Dermis microvascular lymphatic vessel endothelial cell (primary cell): ENCODE data around the gene ZBTB7A. TPM values are rescaled to one million over a fixed set of nuclear protein-coding genes. Genes with fewer than 3 reads are reported as not detected.

Experiments used
- DNase-seq, 2 donors: peaks; one replicate each; pipeline versions ENCODE4 v3.0.0 to v3.0.0-alpha.2; 2010; ENCODE audit warnings: low read depth in 2 of 2
- total RNA-seq: library from RNA; depleted of rRNA; stranded (reverse); fragments of >200 nt; gene quantifications from 2 replicates; pipeline ENCODE4 v1.2.1, GENCODE V29; 2014

Gene ZBTB7A
- total RNA-seq, 1 donor from 2014 or later: 7.2 TPM

GRCh38 chr19:4094291-4094690, 27.6 kb upstream of the ZBTB7A start:
- DNase-seq: no peak

GRCh38 chr19:4093643-4094175, 27.0 kb upstream of the ZBTB7A start:
- no peak for DNase-seq

- DNase-seq: no peak
These were observed 23.9 kb upstream of the ZBTB7A start for GRCh38 chr19:4090356-4091220.

- DNase-seq: no peak
These were observed 23.2 kb upstream of the ZBTB7A start for GRCh38 chr19:4089946-4090345.

- no peak for DNase-seq
These were observed 22.8 kb upstream of the ZBTB7A start for GRCh38 chr19:4089400-4089908.

- DNase-seq: no peak
These were observed 22.3 kb upstream of the ZBTB7A start for GRCh38 chr19:4088975-4089374.

GRCh38 chr19:4087787-4088679, 21.3 kb upstream of the ZBTB7A start:
- DNase-seq: no peak

- DNase-seq: no peak
These were observed 19.7 kb upstream of the ZBTB7A start for GRCh38 chr19:4086411-4086867.

- no peak for DNase-seq
These were observed 17.8 kb upstream of the ZBTB7A start for GRCh38 chr19:4084547-4084877.

GRCh38 chr19:4083677-4084546, 17.2 kb upstream of the ZBTB7A start:
- no peak for DNase-seq

- DNase-seq: no peak
These were observed 15.5 kb upstream of the ZBTB7A start for GRCh38 chr19:4082172-4082571.

GRCh38 chr19:4081441-4082129, 14.9 kb upstream of the ZBTB7A start:
- no peak for DNase-seq

- DNase-seq: no peak
These were observed 13.8 kb upstream of the ZBTB7A start for GRCh38 chr19:4080473-4080872.

- peak in 1 of 2 donors; percentile 28 for DNase-seq
These were observed 11.3 kb upstream of the ZBTB7A start for GRCh38 chr19:4077800-4078684.

- DNase-seq: no peak
These were observed 10.3 kb upstream of the ZBTB7A start for GRCh38 chr19:4077007-4077374.

- peak in 1 of 2 donors; percentile 59 for DNase-seq
These were observed 8.7 kb upstream of the ZBTB7A start for GRCh38 chr19:4075373-4075772.

GRCh38 chr19:4071610-4072009, 4.9 kb upstream of the ZBTB7A start:
- no peak for DNase-seq

- DNase-seq: no peak
These were observed 2.7 kb upstream of the ZBTB7A start for GRCh38 chr19:4069331-4069959.
